HepG2 (cell line): ENCODE measurements around the gene TOB1. TPM values are rescaled to one million over a fixed set of nuclear protein-coding genes. Genes with fewer than 3 reads are reported as not detected.
A peak's percentile ranks its signal among the peaks of the same experiment; 100 is the strongest.

ENCODE experiments used
- FOXO1 ChIP-seq: sonication (generic); formaldehyde crosslinking; IDR thresholded peaks from 2 replicates; pipeline ENCODE4 v1.4.0; 2020; ENCODE audit warnings: missing genetic modification reagents
- HNF4A ChIP-seq: sonication (generic); formaldehyde crosslinking; IDR thresholded peaks from 2 replicates; pipeline ENCODE4 v1.4.0; 2020; ENCODE audit warnings: missing genetic modification reagents
- HNRNPK ChIP-seq: fragments of 200-400 bp; formaldehyde crosslinking; IDR thresholded peaks from 2 replicates; pipeline ENCODE4 v1.6.1; 2018; ENCODE audit warnings: low read length, low read depth, moderate library complexity, mild to moderate bottlenecking; ENCODE audit not compliant: poor library complexity, severe bottlenecking
- HOXA9 ChIP-seq: sonication (generic); formaldehyde crosslinking; IDR thresholded peaks from 2 replicates; pipeline ENCODE4 v1.8.1; 2022; ENCODE audit warnings: missing genetic modification reagents, mild to moderate bottlenecking, moderate library complexity, borderline replicate concordance
- KAT7 ChIP-seq: IDR thresholded peaks from 2 replicates; pipeline ENCODE4 v1.6.1; 2018; ENCODE audit warnings: borderline replicate concordance, missing compliant biosample characterization
- MAFK ChIP-seq, 2 experiments: IDR thresholded peaks in 1 of 2; conservative IDR thresholded peaks in 1 of 2; 2 replicates each; pipeline ENCODE4 v1.6.1; 2011; ENCODE audit warnings: improper control_type of control experiment in 2 of 2, low read length in 2 of 2
- MXD4 ChIP-seq: IDR thresholded peaks from 2 replicates; pipeline ENCODE4 v1.6.1; 2016; ENCODE audit warnings: mild to moderate bottlenecking, missing biosample characterization, missing genetic modification reagents
- NFIC ChIP-seq: IDR thresholded peaks from 2 replicates; pipeline ENCODE4 v1.6.1; 2012; ENCODE audit warnings: mild to moderate bottlenecking, low read length, inconsistent platforms
- POLR2AphosphoS2 ChIP-seq: IDR thresholded peaks from 2 replicates; pipeline ENCODE4 v1.6.1; 2011; ENCODE audit warnings: low read depth, low read length, improper control_type of control experiment
- SALL1 ChIP-seq: sonication (generic); formaldehyde crosslinking; IDR thresholded peaks from 2 replicates; pipeline ENCODE4 v1.8.0; 2022; ENCODE audit warnings: mild to moderate bottlenecking, missing genetic modification reagents
- SIN3A ChIP-seq: IDR thresholded peaks from 2 replicates; pipeline ENCODE4 v1.6.1; 2011; ENCODE audit warnings: low read depth, mild to moderate bottlenecking, control low read depth, low read length, borderline replicate concordance
- SNAPC2 ChIP-seq: sonication (generic); formaldehyde crosslinking; IDR thresholded peaks from 2 replicates; pipeline ENCODE4 v1.8.1; 2022; ENCODE audit warnings: mild to moderate bottlenecking, missing genetic modification reagents
- SRSF9 ChIP-seq: fragments of 200-400 bp; formaldehyde crosslinking; IDR thresholded peaks from 2 replicates; pipeline ENCODE4 v1.6.1; 2018; ENCODE audit warnings: borderline replicate concordance, mild to moderate bottlenecking, low read depth, low read length; ENCODE audit not compliant: insufficient read depth, poor library complexity, severe bottlenecking
- SUZ12 ChIP-seq: fragments of 150-350 bp; IDR thresholded peaks from 2 replicates; pipeline ENCODE4 v1.6.1; 2014; ENCODE audit warnings: low read depth, low read length
- TBX3 ChIP-seq: fragments of 450-650 bp; IDR thresholded peaks from 2 replicates; pipeline ENCODE4 v1.6.1; 2017; ENCODE audit warnings: antibody characterized with exemption, mild to moderate bottlenecking, inconsistent platforms, borderline replicate concordance
- YEATS4 ChIP-seq: sonication (generic); formaldehyde crosslinking; IDR thresholded peaks from 2 replicates; pipeline ENCODE4 v1.4.0; 2020; ENCODE audit warnings: missing genetic modification reagents, borderline replicate concordance
- ZBTB38 ChIP-seq: sonication (generic); formaldehyde crosslinking; IDR thresholded peaks from 2 replicates; pipeline ENCODE4 v1.5.1; 2020; ENCODE audit warnings: mild to moderate bottlenecking, missing genetic modification reagents
- ZBTB7B ChIP-seq: sonication (generic); formaldehyde crosslinking; IDR thresholded peaks from 2 replicates; pipeline ENCODE4 v1.4.0; 2020; ENCODE audit warnings: missing genetic modification reagents
- ZMYM4 ChIP-seq: sonication (generic); formaldehyde crosslinking; IDR thresholded peaks from 2 replicates; pipeline ENCODE4 v1.8.1; 2023; ENCODE audit warnings: mild to moderate bottlenecking, missing genetic modification reagents
- ZNF101 ChIP-seq: sonication (generic); formaldehyde crosslinking; IDR thresholded peaks from 2 replicates; pipeline ENCODE4 v1.4.0; 2020; ENCODE audit warnings: mild to moderate bottlenecking, low read depth, missing genetic modification reagents, borderline replicate concordance
- ZNF235 ChIP-seq: sonication (generic); formaldehyde crosslinking; IDR thresholded peaks from 2 replicates; pipeline ENCODE4 v1.8.1; 2023; ENCODE audit warnings: mild to moderate bottlenecking, missing genetic modification reagents, borderline replicate concordance
- ZNF329 ChIP-seq: sonication (generic); formaldehyde crosslinking; IDR thresholded peaks from 2 replicates; pipeline ENCODE4 v1.9.0; 2021; ENCODE audit warnings: low read depth, mild to moderate bottlenecking, missing genetic modification reagents
- ZNF354B ChIP-seq: sonication (generic); formaldehyde crosslinking; IDR thresholded peaks from 2 replicates; pipeline ENCODE4 v1.8.0; 2022; ENCODE audit warnings: mild to moderate bottlenecking, missing genetic modification reagents
- ZNF552 ChIP-seq: sonication (generic); formaldehyde crosslinking; IDR thresholded peaks from 2 replicates; pipeline ENCODE4 v1.9.0; 2022; ENCODE audit warnings: missing genetic modification reagents, mild to moderate bottlenecking, borderline replicate concordance
- ZNF761 ChIP-seq: sonication (generic); formaldehyde crosslinking; conservative IDR thresholded peaks from 2 replicates; pipeline ENCODE4 v1.4.0; 2020; ENCODE audit warnings: mild to moderate bottlenecking, missing genetic modification reagents
- ZZZ3 ChIP-seq: sonication (generic); formaldehyde crosslinking; IDR thresholded peaks from 2 replicates; pipeline ENCODE4 v1.4.0; 2020; ENCODE audit warnings: missing genetic modification reagents, mild to moderate bottlenecking, borderline replicate concordance
- polyA plus RNA-seq, 8 experiments: library from polyadenylated mRNA; depleted of rRNA in 3 of 8; stranded (reverse) in 7 of 8; unstranded in 1 of 8; fragments of >200 nt; fragmentation: Illumina TruSeq in 4 of 8; extraction: Trizol in 4 of 8; gene quantifications; 2 replicates each; pipeline versions ENCODE4 v1.2.1 to v1.2.3, GENCODE V29; 2011 to 2016; ENCODE audit warnings: low read depth in 4 of 8, missing spikeins in 1 of 8, mixed read lengths in 1 of 8; ENCODE audit not compliant: insufficient read depth in 1 of 8
- total RNA-seq, 5 experiments: library from RNA; depleted of rRNA; stranded (reverse); fragments of >200 nt; fragmentation: Illumina TruSeq; extraction: Trizol; gene quantifications; 2 replicates each; pipeline ENCODE4 v1.2.3, GENCODE V29; 2016; ENCODE audit warnings: low read depth in 1 of 5
- TF ChIP-seq, protein P1 (sequence below): sonication (generic); formaldehyde crosslinking; conservative IDR thresholded peaks from 2 replicates; pipeline ENCODE4 v1.4.0; 2020; ENCODE audit warnings: missing genetic modification reagents

TOB1 gene
- total and polyA plus RNA-seq, 2 of the 13 experiments (the other 11 are each of a cell fraction or from before 2014, with no cell fraction given) = 21.9 to 57.7 TPM

DNA sequence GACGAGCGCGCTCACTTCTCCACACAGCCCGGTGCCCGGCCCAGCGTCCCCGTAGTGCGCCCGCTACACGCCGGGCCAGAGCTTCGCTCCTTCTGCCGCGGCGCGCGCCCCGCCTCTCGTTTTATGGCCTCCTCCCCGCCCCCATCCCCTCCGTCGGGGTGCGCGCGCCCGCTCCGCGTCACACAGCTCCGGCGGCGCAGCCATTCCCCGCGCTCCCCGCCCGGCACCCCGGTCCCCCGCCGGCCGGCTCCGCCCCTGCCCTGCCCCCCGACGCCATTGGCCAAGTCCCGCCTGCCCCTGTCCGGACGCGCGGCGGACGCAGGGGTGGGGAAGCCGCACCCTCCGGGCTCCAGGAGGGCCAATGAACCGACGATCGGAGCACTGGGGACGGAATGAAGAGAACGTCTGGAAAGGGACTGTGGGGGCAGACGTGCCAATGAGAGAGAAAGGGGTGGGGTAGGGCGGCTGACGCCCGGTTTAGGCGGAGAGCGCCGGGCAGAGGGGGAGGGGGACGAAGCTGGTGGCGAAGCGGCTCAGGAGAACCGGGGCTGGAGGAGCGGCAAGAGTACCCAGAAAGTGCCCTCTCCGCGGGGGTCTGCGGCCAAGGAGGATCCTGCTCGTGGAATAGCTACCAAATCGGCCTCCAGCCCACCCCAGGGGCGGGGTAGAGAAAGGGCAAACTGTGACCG lies at the start of gene TOB1 (continued):
- TF ChIP-seq MAFK (conservative IDR thresholded peaks at IDR 0.05 in 1 of 2, IDR thresholded peaks at IDR 0.05 in 1 of 2; ENCODE audit: low read length in 2 of 2) (no peak), SIN3A (peak; percentile 86), ZBTB38 (CRISPR knock-in tag) (peak; percentile 92), HNF4A (CRISPR knock-in tag) (peak; percentile 57; the same call in 1 of the 2 replicates), ZNF761 (peak; percentile 80; the same call in 1 of the 2 replicates), ZZZ3 (CRISPR knock-in tag) (peak; percentile 79; the same call in 1 of the 2 replicates), ZNF101 (CRISPR knock-in tag) (peak; percentile 87), SRSF9 (no peak), ZNF354B (CRISPR knock-in tag) (0 out of 2 replicates have a peak, but pooled peaks have one; percentile 70), POLR2AphosphoS2 (peak; percentile 95), ZNF235 (CRISPR knock-in tag) (peak; percentile 87), NFIC (no peak; the same call in 1 of the 2 replicates), YEATS4 (CRISPR knock-in tag) (peak; percentile 82), ZNF552 (CRISPR knock-in tag) (no peak; the same call in 1 of the 2 replicates), FOXO1 (CRISPR knock-in tag) (peak; percentile 75; the same call in 1 of the 2 replicates), TBX3 (no peak), ZBTB7B (CRISPR knock-in tag) (peak; percentile 3), SNAPC2 (CRISPR knock-in tag) (0 out of 2 replicates have a peak, but pooled peaks have one; percentile 86), HNRNPK (peak; percentile 77), MXD4 (peak; percentile 86; the same call in 1 of the 2 replicates), KAT7 (CRISPR knock-in tag) (peak; percentile 93; the same call in 1 of the 2 replicates), ZNF329 (peak; percentile 93), ZMYM4 (CRISPR knock-in tag) (peak; percentile 69; the same call in 1 of the 2 replicates), SALL1 (peak; percentile 93), HOXA9 (CRISPR knock-in tag) (no peak; the same call in 1 of the 2 replicates), SUZ12 (peak; percentile 16; the same call in 1 of the 2 replicates)
- TF ChIP-seq, protein P1, sequence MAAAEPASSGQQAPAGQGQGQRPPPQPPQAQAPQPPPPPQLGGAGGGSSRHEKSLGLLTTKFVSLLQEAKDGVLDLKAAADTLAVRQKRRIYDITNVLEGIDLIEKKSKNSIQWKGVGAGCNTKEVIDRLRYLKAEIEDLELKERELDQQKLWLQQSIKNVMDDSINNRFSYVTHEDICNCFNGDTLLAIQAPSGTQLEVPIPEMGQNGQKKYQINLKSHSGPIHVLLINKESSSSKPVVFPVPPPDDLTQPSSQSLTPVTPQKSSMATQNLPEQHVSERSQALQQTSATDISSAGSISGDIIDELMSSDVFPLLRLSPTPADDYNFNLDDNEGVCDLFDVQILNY (CRISPR knock-in tag) = peak; percentile 88
